OCI-LY7 (cell line): ENCODE results near the gene CACNA2D2.

ENCODE experiments used
- CTCF ChIP-seq: fragments of 200-600 bp; sonication (generic); conservative IDR thresholded peaks from 2 replicates; pipeline ENCODE4 v1.5.1; 2014; ENCODE audit warnings: mild to moderate bottlenecking, antibody characterized with exemption, low read length, moderate library complexity, mixed read lengths
- EZH2phosphoT487 ChIP-seq: fragments of 200-600 bp; sonication (generic); IDR thresholded peaks from 2 replicates; pipeline ENCODE4 v1.6.1; 2018; ENCODE audit warnings: low read depth, borderline replicate concordance, mild to moderate bottlenecking, mixed run types, antibody characterized with exemption, low read length, moderate library complexity, mixed read lengths

- TF ChIP-seq CTCF (no peak), EZH2phosphoT487 (no peak)
Measured at GRCh38 chr3:50484722-50485121, 18.7 kb downstream of the CACNA2D2 start.
